NCI-H1417 (cell line): ENCODE data around the gene SVEP1.
"Not testable (repeated sequence)": the region's sequence is repeated elsewhere in the genome, so short reads cannot be mapped to it uniquely, and the experiment has no call there.

Experiments used
- DNase-seq, 3 experiments: peaks; one replicate each; lab custom pipeline; 2025; lab: John Stamatoyannopoulos, UW

The SVEP1 gene

DNA sequence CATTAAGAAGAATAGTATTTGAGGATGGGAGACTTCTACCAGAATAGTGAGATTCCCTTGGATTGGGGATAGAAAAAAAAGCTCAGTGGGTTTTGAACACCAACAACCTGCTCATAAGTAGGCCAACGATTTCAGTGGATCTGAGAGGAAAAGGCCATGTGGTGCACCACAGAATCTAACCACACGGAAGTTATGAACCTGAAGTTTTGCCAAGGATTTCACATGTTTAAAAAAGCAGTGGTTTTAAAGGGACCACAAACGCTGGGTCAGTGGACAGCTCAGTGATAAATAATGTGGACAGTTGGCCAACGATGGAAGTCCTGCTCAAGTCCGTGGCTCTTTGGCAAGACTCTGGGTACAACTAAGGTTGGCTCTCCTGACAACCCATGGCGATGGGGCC, 134.6 kb downstream of the SVEP1 start:
- no peak for DNase-seq

DNA sequence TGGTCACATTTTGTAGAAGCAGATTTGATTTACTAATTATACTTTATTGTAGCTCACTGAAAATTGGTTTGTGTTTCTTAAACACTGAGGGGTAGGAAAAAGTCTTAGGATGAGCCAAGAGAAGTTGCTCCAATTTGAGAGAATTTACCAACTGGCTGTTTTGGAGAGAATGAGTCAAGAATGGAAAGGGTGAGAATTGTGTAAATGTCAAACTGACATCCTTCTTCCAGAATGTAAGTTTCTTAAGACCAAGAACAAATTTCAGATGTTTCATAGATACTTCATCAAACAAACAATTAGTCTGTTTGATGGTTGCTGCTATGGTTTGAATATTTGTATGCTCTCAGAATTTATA, 135.7 kb downstream of the SVEP1 start:
- DNase-seq = no peak

DNA sequence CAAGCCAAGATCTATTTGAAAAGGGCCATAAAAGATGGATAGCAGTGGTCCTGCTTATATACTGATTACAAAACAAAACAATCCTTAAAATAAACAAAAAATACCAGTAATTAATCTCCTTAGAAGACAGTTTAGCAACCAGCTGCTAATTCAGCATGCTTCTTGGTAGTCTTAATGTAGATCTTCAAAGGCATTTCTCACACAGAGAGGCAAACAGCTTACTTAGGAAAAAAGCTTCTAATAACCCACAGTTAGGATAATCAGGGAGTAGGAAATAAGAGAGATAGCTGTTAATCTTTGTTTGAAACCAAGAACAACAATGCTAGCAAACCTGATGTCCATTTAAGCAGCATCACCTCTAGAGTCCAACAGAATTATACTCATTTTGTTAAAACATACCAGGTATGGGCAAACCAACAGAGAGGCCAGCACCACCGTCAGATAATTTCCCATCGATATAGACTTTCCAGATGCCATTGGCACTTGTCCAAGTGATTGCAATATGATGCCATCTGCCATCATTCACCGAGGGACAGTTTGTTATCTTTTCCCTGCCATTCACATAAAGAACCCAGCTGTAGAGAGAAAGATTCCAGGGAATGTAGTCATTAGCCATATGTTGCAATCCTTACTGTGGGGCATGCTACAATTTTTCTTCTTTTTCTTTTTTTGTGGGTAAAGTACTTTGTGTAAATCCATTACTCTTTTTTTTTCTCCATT, 136.2 kb downstream of the SVEP1 start:
- peak in 2 of 3 experiments; percentile 16 to 58 for DNase-seq

DNA sequence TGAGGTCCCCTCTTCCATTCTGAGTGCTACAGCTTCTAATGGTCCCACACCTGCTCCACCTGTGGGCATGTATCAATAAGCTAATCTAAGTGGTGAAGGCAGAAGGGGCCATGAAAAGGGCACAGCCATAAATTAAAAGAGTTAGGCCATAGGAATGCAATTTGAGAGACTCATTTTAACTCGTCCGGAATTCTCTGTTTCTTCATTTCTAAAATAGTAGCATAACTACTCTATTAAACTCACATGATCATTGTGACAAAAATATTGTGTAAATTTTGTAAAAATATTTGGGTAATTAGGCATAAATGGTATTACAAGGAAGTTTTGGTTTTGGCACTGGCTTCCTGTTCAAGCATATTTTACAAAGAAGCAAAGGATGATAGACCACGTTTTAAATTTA, 138.7 kb downstream of the SVEP1 start:
- DNase-seq = no peak

DNA sequence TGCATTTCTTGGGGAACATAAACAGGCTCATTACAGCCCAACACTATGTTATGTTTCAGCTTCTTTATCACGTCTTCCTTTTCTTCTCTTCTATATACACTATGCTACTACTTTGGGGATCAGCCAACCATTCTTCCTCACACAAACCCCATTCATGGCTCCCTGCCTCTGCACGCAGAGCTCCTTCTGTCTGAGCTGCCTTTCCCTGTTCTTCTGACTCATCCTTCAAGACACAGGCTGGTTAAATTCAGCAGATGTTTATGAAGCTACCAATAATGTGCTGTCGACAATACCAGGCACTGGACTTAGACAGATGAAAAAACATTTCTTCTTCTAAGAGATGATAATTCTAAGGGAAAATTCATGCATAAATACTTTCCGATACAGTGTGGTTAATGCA, 139.4 kb downstream of the SVEP1 start:
- DNase-seq = no peak

DNA sequence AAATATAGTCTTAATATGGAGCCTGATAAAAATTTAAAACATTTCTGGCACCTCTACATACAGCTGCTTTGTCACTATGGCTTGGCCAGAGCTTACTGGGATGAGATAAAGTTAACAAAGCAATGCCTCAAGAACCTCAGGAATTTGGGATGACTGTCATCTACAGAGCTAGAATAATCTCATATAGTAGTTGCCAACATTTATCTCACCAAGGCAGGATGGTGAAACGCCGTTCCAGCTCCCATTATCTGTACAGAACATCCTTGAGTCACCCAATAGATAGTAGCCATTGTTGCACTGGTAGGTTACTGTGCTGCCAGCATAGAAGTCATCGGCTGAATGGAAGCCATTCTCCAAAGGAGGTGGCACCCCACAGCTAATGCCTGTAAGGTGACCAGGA, 147.3 kb downstream of the SVEP1 start:
- DNase-seq = no peak

DNA sequence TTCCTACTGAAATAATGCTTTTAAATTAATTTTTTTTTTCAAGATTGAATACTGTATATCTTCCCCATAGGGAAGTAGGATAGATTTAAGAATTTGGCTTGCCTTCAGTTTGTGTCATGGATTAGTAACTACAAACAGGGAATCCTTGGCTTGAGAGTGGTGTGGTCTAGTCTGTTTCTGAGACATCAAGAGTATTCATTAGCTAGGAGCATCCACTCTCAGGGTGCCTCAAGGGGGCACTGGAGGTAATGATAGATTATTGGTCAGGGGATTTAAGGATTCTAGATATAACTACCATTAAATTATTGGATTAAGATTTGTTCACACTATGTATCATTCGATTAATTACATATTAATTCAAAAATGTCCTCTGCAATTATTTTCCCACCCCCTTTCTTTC, 150.1 kb downstream of the SVEP1 start:
- DNase-seq = no peak

DNA sequence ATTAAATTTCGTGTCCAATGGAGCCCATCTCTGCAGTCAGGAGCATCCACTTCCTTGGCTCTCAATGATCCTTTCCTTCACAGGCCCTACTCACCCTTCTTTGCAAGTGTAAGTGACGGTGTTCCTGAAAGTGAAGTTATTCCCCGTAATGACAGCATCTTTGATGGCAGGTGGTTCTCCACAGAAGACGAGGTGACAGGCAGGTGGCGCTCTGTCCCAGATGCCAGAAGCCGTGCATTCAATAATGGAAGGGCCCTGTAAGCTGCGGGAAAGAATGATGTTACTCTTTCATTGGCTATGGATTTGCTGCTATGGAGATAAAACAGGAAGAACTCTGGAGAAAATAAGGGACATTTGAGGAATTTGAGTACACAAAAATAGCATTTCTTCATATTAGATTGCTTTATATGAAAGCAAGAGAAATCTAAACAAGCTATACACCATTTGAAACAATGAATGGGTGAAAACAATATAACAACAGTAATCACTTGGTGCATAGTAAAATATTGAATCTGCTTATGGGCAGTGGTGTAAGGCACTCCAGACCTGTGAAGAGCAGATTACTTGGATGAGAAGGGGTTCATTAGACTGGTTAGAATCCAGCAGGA, 151.9 kb downstream of the SVEP1 start:
- DNase-seq = peak in 2 of 3 experiments; percentile 15 to 21

DNA sequence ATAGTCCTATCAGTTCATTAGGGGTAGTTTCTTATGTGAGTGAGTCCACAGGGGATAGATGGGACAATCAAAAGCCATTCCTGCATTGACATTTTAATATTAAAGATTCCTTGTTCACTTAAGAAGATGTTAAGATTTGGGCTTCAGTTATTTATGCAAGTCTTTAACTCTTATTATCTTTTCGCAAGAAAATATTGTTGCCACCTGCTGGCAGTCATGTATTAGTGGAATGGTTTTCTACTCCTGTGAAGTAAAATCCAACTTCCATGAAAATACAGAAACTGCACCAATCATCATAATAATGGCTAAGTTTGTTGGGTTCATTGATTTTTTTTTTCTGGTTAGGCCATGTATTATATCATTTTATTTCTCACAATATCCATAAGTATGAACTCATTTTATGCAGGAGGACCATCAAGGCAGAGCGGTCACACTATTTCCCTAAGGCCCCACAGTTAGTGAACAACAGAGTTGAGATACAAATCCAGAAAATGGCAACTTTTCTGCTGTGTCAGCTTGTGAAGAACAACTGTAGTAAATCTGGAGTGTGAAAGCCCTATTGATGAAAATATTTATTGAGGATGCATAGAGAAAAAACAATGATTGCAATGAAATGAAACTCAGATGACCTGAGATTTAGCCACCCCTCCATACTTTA, 153.4 kb downstream of the SVEP1 start:
- DNase-seq = peak in 1 of 3 experiments; percentile 21

DNA sequence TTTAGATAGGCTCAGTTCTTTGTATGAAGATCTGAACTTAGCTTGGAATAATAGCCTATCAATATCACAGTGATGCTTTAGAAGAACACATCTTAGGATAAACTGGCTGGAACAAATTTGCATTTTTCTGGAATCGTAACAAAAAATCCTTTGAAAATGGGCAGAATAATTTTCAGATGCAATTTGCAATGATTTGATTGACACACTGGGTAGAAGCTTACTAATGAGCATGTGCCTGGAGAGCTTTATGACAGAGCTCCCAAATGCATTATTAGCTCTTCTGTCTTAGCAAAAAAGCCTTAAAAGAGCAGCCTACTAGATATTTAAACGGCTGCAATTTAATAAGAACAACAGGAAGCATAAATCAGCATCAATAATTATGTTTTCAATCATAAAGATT, 165.1 kb downstream of the SVEP1 start:
- no peak for DNase-seq

DNA sequence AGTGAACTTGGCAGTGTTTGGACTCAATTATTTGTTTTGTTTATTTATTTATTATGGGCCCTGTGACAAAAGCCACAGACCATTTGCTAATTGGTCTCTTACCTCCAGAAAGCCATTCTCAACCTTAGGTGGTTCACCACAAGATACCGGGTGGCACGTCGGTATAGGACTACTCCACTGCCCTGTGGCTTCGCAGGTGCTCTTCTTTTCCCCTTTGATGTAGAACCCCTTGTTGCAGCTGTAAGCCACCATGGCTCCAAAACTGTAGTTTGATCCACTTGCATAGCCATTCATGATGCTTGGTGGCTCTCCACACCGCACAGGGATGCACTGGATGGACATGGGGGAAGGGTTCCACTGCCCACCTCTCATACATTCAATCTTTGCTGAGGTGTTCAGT, 168.6 kb downstream of the SVEP1 start:
- DNase-seq = no peak

DNA sequence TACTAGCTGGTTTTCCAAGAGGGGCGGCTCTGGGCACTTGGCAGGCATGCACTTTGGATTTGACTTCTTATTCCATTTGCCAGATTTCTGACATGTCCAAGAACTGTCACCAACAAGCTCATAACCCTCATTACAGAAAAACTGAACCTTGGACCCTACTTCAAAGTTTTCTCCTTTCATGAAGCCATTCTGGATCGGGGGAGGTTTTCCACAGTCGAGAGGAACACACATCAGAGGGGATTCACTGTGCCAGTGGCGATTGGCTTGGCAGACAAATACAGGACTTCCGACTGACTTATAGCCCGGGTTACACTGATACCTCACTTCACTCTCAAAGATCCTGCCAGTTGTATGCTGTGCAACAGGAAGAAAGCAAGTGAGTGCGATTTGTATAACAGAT, 170.9 kb downstream of the SVEP1 start:
- DNase-seq = no peak

DNA sequence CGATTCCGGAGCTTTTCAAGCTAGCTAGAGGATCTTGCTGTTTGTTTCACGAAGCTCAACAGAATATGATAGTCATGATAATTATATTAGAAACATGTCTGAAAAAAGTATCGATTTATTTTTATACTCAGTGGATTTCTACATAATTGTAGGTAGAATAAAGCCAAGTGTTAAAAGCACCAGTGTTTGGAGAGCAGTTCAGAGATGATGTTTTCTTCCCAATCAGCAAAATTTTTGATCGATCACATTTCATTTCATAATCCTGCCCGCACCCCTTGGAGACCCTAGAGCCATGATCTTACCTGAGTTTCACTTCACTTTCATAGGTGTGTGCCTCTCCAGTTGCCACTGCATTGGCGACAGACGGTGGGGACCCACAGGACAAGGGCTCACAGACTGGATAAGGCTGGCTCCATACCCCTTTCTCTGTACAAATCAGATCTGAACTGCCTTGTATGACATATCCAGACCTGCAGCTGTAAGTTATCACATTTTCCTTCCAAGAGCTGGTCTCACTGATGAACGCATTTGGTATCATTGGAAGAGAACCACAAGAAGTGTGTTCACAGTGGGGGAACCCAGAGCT, 173.6 kb downstream of the SVEP1 start:
- no peak for DNase-seq

DNA sequence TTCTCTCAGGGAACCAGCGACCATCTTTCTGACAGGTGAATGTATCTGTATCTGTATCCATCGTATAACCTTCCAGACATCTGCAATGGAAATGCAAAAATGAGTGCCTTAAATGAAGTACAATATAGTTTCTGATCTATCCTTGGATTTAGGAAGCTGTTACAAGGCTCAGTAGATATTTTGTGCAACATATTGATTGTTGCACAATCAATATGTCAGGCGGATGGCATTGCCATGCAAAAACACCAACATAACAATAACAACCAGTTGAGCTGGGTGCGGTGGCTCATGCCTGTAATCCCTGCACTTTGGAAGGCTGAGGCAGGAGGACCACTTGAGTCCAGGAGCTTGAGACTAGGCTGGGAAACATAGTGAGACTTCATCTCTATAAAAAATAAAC, 175.1 kb downstream of the SVEP1 start:
- no peak for DNase-seq

DNA sequence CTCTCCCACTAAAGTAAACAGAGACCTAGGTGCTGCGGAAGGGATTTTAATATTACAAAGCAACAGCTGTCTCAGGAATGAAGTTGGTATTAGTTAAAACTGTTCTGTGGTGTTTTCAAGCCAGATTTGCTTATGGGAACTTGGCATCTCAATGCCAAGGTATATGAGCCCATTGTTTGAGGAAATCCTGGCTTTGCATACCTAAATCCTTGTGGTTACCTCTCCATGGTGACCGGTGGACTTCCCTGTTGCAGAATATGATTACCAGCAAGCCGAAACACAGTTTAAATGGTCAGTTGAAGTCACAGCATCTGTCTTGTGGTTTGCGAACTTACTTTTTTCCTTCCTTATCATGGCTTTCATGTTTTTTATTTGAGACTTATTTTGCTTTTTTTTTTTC, 179.6 kb downstream of the SVEP1 start:
- DNase-seq = no peak

DNA sequence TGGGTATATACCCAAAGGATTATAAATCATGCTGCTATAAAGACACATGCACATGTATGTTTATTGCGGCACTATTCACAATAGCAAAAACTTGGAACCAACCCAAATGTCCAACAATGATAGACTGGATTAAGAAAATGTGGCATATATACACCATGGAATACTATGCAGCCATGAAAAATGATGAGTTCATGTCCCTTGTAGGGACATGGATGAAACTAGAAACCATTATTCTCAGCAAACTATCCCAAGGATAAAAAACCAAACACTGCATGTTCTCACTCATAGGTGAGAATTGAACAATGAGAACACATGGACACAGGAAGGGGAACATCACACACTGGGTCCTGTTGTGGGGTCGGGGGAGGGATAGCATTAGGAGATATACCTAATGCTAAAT, 180.5 kb downstream of the SVEP1 start:
- not testable (repeated sequence) for DNase-seq

DNA sequence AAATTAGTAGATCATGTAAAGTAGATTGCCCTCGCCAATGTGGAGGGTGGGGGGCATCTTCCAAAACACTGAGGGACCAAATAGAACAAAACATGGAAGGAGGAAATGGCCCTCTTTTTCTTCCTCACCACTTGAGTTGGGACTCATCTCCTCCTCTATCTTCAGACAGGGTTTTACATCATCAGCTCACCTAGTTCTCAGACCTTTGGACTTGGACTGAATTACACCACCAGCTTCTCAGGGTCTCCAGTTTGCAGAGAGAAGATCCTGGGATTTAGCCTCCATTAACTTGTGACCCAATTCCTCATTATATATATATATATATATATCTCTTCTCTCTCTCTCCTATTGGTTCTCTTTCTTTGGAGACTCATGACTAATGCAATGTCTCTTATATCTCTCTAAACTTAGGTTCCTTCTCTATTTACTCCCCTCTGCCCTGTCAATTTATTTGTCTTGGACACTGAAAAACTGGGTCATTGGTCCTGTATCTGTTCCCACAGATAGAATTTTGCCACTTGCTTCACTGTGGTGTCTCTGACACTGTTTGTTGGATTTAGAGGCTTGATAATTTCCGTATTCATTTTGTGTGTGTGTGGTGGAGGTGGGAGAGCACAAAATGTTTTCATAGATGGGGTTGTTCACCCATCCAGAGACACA, 187.6 kb downstream of the SVEP1 start:
- no peak for DNase-seq

DNA sequence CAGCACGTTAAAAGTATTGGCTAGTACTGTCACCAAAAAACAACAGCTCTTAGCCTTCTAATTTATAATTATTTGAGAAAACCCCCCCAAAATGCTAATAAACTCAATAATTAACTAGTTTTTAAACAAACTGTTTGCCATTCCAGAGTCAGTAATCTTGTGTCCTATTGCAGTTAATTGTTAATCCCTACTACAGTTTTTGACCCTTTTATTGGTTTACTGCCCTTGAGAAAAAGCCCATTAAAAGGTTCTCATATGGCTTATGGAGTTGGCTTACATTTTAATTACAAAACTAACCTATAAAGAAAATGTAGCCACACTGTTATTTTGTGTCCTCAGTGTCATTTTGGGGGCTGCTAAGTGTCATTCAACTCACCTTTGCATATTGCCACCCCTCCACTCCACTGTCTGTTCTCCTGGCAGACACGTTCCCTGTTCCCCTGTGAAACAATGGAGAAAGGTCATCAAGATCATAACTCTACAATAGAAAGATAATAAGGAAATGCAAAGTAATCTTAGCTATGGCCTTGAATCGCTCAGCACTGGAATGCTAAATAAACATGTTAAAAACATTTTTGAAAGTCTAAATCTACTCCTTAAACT, 190.3 kb downstream of the SVEP1 start:
- no peak for DNase-seq

DNA sequence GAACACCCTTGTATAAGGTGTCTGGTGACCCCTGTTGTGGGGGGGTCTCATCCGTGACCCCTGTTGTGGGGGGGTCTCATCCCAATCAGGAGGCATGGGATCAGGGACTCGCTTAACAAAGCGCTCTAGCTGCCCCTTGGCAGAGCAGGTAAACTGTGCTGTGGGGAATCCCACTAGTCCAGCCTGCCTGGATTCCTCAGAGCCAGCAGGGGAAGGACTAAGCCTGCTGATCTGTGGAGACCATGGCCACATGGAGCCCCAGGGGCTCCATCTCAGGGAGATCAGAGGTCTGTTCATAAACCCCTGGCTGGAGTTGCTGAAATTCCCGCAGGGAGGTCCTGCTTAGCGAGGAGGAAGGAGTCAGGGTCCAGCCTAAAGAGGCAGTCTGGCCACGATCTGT, 196.1 kb downstream of the SVEP1 start:
- DNase-seq = no peak

DNA sequence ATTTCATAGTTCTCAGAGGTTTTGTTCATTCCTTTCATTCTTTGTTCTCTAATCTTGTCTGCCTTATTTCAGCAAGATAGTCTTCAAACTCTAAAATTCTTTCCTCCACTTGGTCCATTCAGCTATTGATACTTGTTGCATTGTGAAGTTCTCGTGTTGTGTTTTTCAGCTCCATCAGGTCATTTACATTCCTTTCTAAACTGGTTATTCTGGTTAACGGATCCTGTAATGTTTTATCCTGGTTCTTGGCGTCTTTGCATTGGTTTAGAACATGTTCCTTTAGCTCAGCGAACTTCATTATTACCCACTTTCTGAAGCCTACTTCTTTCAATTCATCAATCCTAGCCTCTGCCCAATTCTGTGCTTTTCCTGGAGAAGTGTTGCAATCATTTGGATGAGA, 196.8 kb downstream of the SVEP1 start:
- DNase-seq = no peak

DNA sequence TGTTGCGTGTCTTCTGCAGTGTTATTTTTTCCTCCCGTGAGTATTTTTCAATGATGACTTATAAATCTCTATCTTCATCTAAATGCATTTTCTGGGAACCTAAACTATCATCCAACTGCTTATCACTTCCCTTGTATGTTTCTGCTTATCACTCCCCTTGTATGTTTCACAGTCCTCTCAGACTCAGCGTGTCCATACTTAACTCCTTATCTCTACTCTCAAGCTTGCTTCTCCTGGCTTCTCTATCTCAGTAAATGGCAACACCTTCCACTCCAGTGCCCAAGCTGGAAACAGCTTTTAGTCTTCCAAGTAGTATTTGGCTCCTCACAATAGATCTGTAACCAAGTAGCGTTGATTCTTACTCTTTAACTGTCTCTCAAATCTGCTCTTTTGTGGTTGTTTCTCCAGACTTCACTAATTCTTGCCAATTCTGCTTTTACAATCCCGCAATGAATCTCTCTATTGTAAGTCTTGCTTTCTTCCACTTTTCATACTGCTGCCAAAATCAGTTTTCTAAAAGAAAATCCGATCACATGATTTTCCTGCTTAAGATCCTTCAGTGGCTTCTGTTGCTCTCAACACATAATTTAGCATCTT, 208.0 kb downstream of the SVEP1 start:
- no peak for DNase-seq

DNA sequence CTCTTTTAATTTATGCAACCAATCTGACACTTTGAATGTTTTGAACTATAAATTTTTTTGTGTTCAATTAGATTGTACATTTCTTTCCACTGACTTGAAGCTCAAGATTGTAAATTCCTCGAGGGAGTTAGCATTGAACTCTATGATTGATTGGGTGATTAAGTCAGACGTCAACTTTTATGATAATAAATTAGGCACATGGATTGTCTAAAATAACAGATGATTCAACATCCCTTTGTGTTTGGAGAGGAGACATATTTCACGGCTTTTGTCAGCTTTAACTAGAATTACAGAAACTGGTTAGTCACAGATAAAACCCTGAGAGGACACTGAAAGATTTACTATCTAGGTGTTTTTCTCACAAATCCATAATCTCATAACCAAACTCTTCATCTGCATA, 209.2 kb downstream of the SVEP1 start:
- DNase-seq = peak in 1 of 3 experiments; percentile 57
